ENCODE results near the gene LAPTM4A.

GRCh38 chr2:20011276-20012031 is 40.0 kb downstream of the LAPTM4A start:
- TF ChIP-seq IRF4 (IDR thresholded peaks at IDR 0.05; ENCODE audit: low read depth, low read length) (no peak), ASH2L (IDR thresholded peaks at IDR 0.05; ENCODE audit: borderline replicate concordance, low read depth) (no peak), DPF2 (IDR thresholded peaks at IDR 0.05) (no peak), ZNF687 (IDR thresholded peaks at IDR 0.05) (no peak), EZH2 (IDR thresholded peaks at IDR 0.05; ENCODE audit: borderline replicate concordance, control insufficient read depth, low read depth, low read length) (no peak)
